HG03460 (cell line): Measurements from ENCODE around the gene NFKBIZ.
"Not testable (repeated sequence)": the region's sequence is repeated elsewhere in the genome, so short reads cannot be mapped to it uniquely, and the experiment has no call there.

ENCODE experiments used
- ATAC-seq: cut with Tn5 transposase; IDR thresholded peaks from one replicate; pipeline ENCODE4 v1.9.1; 2021; ENCODE audit not compliant: unreplicated experiment

NFKBIZ gene

DNA sequence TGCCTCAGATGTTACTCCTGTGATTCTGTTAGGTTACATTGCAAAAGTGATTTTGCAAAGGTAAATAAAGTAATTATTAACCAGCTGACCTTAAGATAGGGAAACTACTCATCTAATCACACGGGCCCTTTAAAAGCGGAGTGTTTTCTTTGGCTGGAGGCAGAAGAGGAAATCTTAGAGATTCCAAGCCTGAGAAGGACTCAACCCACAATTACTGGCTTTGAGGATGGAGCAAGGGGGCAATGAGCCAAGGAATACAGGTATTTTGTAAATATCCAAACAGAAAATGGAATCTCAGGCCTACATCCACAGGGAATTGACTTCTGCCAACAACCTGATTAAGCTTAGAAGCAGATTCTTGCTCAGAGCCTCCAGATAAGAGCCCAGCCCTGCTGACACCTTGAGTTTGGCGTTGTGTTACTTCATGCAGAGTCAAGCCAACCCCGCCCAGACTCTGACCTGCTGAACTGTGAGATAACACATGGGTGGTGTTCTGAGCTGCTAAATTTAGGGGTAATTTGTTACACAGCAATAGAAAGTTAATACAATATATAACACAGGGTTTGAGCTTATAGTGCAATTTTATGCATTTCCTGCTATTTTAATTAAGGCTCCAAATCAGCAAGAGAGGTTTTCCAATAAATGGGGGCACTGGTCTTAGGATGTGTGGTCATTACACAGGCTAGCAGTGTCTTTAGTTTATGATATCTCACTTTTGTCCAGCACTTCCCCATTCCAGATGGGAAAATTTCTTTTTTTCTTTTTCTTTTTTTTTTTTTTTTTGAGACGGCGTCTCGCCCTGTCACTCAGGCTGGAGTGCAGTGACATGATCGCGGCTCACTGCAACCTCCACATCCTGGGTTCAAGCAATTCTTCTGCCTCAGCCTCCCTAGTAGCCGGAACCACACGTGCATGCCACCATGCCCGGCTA, 19.5 kb downstream of the NFKBIZ start:
- ATAC-seq = no peak

DNA sequence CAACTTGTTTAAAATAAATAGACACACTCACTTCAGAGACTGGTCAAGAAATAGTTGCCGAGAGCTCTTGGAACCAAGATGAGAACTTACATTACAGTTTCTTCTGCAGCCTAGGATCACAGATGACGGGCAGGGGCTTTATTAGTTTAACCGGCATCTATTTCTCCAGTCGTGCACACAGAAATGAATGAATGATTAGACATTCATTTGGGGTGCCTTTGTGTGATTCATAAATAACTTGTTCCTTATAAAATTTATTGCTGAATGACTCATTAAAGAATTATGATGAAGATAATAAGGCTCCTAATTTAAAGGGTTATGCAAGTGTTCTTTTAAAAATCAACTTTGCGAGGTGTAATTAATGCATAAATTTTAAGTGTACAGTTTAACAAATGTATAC, 20.8 kb downstream of the NFKBIZ start:
- no peak for ATAC-seq

DNA sequence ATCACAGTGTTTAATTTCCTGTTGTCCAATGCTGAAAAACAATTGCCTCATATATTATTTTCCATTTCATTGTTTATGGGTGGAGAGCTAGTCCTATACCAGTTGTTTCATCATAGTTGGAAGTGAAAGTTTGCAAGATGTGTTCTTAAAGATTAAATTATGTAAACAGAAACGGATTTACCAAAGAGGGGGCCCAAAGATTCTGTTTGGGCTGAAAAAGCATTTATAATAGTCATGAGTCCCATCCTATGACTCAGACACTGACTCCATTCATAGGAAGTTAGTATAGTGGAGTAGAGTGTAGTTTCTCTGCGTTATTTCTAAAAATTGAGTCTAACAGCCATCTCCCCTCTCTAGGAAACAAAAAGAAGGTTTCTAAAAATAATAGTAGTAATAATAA, 24.3 kb downstream of the NFKBIZ start:
- no peak for ATAC-seq

DNA sequence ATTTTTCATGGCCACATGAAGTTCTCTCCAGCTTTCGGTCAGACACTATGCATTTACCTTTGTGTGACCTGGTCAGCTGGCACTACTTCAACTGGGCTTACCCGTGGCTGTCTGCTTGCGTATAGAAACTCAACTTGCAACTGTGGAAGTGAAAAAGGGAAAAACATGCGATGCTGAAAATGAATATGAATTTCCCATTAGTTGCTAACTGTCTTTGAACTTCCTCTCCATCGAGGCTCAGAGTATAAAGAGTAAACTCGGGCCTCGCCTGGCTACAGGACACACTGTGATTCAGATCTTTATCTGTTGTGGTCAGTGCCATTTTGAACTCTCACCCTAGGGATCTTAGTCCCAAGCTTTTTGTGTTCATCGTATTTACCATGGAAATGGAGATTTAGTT, 26.8 kb downstream of the NFKBIZ start:
- ATAC-seq = no peak

DNA sequence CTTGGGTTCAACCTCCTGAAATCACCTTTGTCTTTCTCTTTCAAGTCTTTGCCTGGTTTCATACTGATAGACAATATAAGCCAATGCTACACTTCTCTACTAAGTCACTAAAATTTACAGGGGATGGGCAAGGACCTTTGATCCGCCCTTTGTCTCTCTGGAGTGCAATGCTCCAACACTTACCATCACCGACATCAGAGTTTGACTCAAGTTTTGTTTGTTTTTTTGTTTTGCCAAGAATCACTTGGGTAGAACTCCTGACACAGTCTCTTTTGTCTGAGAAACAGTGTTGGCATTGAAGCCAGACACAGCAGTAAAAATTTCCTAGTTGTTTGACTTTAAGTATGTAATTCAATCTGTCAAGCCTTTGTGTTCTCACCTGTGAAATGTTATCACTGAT, 29.3 kb downstream of the NFKBIZ start:
- ATAC-seq = no peak

DNA sequence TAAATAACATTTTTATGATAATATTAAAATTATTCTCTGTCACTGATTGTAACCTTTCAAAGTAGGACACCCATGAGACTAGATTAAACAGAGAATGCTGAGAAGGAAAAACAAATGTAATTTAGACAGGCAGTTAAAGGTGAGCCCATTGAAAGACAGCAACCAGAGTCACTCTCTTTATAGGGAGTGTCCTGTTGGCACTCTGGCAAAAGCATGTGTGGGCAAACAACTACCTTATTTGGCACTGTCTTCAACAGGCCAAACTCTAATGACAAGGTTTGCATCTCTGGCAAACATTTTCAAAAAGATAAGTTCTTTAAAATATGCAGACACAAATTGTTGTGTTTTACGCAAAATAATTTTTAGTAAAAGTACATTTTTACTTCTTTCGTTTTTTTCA, 29.8 kb downstream of the NFKBIZ start:
- no peak for ATAC-seq

DNA sequence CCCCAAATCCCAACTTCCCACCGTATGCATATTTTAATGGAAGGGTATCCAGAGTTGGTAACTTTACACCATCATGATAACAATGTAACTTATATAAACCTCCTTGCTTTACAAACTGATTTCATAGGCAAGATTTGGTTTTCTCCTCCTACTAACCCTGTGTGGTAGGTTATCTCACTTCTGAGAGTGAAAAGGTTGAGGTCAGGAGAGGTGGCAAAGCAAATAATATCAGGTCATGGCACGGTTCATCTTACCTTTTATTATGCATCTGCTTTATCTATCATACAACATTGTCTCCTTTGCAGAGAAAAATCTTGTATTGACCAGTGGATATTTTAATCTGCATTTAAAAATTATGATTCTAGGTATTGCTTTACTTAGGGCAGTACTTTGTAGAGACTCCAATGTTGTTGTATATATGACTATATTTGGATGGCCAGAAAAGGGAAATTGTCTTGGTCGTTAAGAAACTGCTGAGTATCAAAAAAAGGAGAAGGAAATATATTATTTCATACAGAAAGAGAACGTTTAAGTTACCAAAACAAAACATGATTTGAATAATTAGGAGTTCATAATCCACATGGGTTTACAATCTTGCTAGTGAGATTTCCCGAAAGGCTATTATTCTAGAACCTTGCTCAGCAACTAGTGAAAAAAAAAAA, 30.4 kb downstream of the NFKBIZ start:
- no peak for ATAC-seq

DNA sequence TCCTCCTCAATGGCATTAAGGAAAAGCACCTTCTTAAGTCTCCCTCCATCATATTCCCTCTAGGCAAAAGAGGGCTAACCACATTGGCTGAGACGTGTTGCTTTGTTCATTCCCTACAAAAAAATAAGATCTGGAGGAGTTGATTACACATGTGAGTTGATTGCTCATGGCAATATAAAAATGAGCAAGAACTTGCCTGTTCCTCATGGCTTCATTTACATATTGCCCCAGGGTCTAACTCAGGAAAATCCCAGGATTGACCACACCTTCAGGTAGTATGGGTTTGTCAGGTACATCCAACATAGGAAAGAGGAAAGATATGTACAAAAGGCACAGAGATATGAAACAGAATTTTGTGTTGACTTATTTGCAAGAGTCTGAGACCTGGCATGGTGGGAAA, 35.5 kb downstream of the NFKBIZ start:
- no peak for ATAC-seq

DNA sequence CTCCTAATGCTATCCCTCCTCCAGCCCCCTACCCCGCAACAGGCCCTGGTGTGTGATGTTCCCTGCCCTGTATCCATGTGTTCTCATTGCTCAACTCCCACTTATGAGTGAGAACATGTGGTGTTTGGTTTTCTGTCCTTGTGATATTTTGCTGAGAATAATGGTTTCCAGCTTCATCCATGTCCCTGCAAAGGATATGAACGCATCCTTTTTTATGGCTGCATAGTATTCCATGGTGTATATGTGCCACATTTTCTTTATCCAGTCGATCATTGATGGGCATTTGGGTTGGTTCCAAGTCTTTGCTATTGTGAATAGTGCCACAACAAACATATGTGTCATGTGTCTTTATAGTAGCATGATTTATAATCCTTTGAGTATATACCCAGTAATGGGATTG, 36.3 kb downstream of the NFKBIZ start:
- not testable (repeated sequence) for ATAC-seq

DNA sequence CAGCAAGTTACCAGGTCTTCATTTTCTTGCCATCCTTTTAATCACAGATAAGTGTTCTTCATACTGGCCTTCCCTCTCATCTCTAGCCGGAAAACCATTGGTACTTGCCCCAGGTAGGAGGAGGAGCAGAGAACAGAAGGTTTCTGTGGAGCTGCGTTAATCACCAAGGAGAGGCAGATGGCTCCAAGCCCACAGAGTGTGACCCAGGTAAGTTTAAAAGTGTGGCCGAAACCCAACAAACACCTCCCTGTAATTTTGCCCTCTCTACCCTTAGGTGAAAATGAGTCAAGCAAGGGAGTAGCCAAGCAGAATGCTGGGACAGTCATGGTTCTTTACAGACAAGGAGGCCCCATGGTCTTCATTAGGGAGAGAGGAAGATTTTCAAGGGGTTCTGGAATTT, 37.3 kb downstream of the NFKBIZ start:
- ATAC-seq = no peak

DNA sequence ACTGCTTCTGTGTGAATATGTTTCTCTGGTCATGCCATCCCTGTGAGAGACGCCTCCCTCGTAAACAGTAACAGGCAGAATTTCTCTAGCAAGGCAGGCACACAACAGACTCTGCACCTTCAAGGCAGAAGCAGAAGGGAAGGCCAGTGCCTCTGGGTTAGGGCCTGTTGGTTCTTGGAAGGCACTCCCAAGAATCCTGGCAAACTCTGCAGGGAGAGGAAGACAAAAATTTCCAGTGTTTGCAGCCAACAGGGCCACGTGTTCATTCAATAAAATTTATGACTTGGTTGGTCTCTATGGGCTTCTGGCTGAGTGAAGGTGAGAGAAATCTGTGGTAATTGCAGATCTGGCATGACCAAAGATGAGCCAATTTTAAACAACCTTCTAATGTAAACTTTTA, 39.3 kb downstream of the NFKBIZ start:
- ATAC-seq = no peak

DNA sequence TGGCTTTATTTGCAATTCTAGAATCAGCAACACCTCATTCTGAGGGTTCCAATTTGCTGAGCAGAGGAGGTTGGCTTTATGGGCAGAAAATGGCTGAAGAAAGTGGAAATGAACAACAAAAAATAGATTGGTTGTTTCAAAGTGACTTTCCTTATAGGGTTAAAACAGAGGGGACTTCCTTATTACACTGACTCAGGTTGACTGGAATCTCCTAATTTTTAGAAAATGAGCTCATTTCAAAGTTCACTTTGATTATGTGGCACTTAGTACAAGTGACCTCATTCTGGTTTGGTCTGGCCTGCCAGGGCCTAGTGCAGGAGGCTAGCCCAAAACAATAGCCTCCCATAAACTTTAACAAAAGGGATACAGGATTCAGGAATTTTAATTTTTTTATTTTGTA, 41.4 kb downstream of the NFKBIZ start:
- no peak for ATAC-seq

DNA sequence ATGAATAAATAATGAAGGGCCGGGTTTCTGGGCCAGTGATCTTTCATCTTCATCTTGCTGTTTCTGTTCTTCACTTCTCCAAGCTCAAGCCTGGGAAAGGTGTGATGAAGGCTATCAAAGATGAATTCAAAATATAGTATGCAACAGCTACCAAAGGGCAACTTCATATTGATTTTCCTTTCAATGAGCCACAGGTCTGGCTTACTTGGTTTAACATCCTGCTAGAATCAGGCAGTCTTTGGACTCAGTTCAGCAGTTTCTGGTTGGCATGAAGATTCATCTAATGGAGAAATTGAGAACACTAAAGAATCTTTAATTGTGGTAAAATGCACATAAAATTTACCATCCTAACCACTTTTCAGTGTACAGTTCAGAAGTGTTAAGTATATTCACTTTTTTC, 43.3 kb downstream of the NFKBIZ start:
- ATAC-seq = no peak

DNA sequence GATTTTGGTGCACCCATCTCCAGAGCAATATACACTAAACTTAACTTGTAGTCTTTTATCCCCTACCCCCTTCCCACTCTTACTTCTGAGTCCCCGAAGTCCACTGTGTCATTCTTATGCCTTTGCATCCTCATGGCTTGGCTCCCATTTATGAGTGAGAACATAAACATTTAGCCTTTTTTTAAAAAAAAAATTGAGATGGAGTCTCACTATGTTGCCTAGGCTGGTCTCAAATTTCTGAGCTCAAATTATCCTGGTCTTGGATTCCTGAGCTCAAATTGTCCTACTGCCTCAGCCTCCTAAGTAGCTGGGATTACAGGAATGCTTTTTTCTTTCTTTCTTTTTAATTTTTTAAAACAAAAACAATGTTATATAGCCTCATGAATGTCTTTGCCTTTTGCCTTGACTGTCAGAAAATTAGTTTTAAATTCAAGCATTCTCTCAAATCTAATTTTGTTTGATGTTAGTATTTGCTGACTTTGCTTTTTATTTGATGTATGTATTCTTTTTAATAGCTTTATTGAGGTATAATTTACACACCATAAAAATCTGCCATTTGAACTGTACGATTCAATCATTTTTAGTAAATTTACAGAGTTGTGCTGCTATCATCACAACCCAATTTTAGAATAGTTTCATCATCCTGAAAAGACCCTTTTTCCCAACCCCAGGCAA, 46.9 kb downstream of the NFKBIZ start:
- ATAC-seq = no peak

DNA sequence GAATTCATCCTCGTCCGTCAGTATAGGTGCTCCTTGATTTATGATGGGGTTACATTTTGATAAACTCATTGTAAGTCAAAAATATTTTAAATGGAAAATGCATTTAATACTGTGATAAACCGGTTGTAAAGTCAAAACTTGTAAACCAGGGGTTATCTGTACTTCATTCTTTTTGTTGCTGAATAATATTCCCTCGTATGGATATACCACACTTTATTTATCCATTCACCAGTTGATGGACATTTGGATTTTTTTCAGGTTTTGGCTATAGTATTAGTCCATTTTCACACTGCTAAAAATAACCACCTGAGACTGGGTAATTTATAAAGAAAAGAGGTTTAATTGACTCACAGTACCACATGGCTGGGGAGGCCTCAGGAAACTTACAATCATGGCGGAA, 47.7 kb downstream of the NFKBIZ start:
- ATAC-seq = no peak

DNA sequence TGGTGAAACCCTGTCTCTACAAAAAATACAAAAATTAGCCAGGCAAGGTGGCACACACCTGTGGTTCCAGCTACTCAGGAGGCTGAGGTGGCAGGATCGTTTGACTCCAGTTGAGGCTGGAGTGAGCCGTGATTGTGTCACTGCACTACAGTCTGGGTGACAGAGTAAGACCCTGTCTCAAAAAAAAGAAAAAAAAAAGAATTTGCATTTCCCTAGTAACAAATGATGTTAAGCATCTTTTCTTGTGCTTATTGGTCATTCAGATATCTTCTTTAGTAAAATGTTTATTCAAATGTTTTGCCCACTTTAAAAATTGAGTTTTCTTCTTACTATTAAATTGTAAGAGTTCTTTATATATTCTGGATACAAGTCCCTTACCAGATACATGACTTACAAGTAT, 48.7 kb downstream of the NFKBIZ start:
- ATAC-seq = no peak

DNA sequence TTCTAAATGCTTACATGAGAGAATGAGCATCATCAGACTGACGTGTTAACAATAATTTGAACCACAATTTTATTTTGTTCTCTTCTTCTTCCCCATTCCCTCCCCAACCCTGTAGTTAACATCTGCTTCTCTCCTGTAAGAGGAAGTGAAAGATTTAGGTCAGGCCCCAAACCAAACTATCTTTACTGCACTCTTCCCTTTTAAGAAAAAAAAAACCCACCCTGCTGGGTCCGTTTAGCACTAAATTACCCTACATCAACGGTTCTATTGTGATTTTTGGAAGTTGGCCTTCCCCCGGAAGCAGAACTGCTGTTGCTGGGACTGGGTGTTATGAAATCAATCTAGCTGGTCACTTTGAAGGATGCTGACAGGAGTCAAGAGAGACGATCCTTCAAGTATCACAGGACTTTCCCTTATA, 49.4 kb downstream of the NFKBIZ start:
- peak; percentile 85 for ATAC-seq

DNA sequence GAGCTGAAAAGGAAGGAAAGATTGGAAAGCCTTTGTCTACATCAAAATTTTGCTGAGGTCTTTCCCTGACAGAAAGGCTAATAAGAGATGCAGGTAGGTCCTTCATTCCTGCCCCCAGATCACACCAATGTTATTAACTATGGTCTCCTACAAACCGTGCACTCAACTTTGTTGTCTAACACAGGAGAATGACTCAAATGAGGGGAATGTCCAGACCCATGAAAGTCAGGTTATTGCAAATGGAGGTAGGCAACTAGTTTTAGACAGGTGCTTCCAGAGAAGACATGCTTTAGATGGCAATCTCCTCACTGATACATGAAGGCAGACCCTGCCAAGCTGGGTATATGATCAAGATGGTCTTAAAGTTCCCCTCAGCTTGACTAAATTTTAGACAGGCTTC, 51.0 kb downstream of the NFKBIZ start:
- ATAC-seq = no peak

DNA sequence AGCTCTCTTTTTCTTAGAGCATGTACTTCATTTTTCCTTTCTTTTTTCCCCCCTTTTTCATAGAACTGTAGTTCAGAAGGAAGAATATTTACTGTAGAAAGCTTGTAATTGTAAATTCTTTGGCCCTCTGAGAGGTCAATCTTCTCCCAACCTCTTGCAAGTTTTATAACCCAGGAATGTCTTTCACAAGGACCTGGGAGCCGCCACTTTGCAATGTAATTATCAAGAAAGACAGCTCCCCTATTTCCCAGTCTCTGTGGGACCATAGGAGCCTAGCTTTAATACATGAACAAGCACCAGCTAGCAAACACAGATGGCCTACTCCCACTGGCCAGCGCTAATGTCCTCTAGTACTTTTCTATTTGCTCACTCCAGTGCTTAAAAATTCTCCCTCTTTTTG, 51.4 kb downstream of the NFKBIZ start:
- ATAC-seq = no peak

DNA sequence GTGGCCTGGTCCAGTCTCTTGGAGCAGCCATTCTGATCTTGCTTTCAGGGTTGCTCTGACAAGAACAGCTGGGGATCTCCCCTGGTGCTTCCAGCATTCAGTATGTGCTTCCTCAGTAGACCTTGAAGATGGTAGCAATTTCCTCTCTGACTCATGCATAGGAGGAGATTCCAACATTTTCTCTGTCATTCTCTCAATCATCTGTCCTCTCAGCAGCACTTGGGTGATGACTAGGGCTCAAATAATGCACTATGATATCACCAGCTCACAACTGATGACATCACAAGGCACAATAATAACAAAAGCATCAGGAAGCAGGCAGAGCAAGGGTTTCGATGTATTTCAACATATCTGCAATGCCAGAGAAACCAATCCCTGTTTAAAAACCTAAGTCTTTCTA, 52.7 kb downstream of the NFKBIZ start:
- ATAC-seq = peak; percentile 44

DNA sequence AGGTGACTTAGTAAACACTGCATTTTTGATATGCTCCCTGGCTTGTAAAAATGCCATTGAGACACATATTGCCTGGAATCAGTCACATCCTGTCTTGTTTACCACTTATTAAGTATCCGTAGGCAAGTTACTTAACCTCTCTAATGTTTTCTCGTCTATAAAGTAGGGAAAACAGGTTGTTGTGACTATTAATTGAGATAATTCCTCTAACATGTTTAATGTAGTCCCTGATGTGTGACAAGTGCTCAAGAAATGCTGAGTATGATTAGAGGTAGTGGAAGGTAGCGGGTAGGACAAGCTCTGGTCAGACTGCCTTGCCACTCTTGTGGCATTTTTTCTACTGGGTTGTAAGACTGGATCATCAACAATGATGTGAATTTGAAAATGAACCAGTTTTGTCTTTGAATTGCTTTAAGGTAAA, 54.1 kb downstream of the NFKBIZ start:
- no peak for ATAC-seq

DNA sequence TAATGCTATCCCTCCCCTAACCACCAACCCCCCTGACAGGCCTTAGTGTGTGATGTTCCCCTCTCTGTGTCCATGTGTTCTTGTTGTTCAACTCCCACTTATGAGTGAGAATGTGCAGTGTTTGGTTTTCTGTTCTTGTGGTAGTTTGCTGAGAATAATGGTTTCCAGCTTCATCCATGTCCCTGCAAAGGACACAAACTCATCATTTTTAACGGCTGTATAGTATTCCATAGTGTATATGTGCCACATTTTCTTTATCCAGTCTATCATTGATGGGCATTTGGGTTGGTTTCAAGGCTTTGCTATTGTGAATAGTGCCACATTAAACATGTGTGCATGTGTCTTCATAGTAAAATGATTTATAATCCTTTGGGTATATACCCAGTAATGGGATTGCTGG, 56.3 kb downstream of the NFKBIZ start:
- not testable (repeated sequence) for ATAC-seq
